Left ventricle myocardium inferior (tissue), 1 donor: ENCODE measurements around the gene ARFGEF2. TPM values are rescaled to one million over a fixed set of nuclear protein-coding genes. Genes with fewer than 3 reads are reported as not detected.

ENCODE experiments used
- DNase-seq: peaks from one replicate; pipeline ENCODE4 v3.0.0-alpha.2; 2020
- H3K27ac ChIP-seq: fragments of 200-600 bp; replicated peaks from 2 replicates; pipeline ENCODE4 v1.8.0; 2021
- H3K27me3 ChIP-seq: fragments of 200-600 bp; 2 replicates; pipeline ENCODE4 v1.8.0; 2021; ENCODE audit warnings: low read depth
- H3K36me3 ChIP-seq: fragments of 200-600 bp; 2 replicates; pipeline ENCODE4 v1.8.0; 2021
- H3K4me1 ChIP-seq: fragments of 200-600 bp; 2 replicates; pipeline ENCODE4 v1.8.0; 2021
- H3K4me3 ChIP-seq: fragments of 200-600 bp; 2 replicates; pipeline ENCODE4 v1.8.0; 2021; ENCODE audit warnings: mild to moderate bottlenecking, moderate library complexity
- H3K9me3 ChIP-seq: fragments of 200-600 bp; replicated peaks from 2 replicates; pipeline ENCODE4 v1.8.0; 2021
- CTCF ChIP-seq: fragments of 200-600 bp; IDR thresholded peaks from 2 replicates; pipeline ENCODE4 v1.8.0; 2021; ENCODE audit warnings: antibody characterized with exemption, mild to moderate bottlenecking, borderline replicate concordance
- intact Hi-C: fragments of 100-400 bp; cut with micrococcal nuclease; formaldehyde crosslinking; loops from one replicate; pipeline ENCODE4 v1.11.0; 2022
- total RNA-seq: library from RNA; stranded (reverse); fragmentation: NEBNext Ultra II Directional; extraction: Animal tissue kit (Norgen Biotek cat#: 25700); gene quantifications from one replicate; pipeline ENCODE4 v1.2.1, GENCODE V29; 2021
- donor health status: DM: no; HTN: yes; CAD: no; lungs with severe emphysema.

Gene ARFGEF2
- total RNA-seq, 1 donor from 2014 or later: 45.1 TPM

GRCh38 chr20:48893374-48893773 lies 28.1 kb upstream of the ARFGEF2 start:
- H3K27me3 ChIP-seq: no peaks in the 10 kb centered on the region
- peaks cover 5% of the 10 kb centered on the region for H3K4me1 ChIP-seq
- DNase-seq: no peak
- intact Hi-C loops: no loop called here
- peaks cover 20% of the 10 kb centered on the region for H3K9me3 ChIP-seq
- TF ChIP-seq CTCF: no peak
- no peak overlapping the region for H3K4me3 ChIP-seq
- no peak overlapping the region for H3K27ac ChIP-seq
- no peaks in the 10 kb centered on the region for H3K36me3 ChIP-seq

- intact Hi-C loops: no loop called here
- no peak overlapping the region for H3K27ac ChIP-seq
- no peak for TF ChIP-seq CTCF
Observed at GRCh38 chr20:48897305-48898010, 24.1 kb upstream of the ARFGEF2 start.

GRCh38 chr20:48898210-48898609 lies 23.3 kb upstream of the ARFGEF2 start:
- H3K4me3 ChIP-seq: no peak overlapping the region
- no peak for TF ChIP-seq CTCF
- H3K27me3 ChIP-seq: no peaks in the 10 kb centered on the region
- no peaks in the 10 kb centered on the region for H3K36me3 ChIP-seq
- peaks cover 15% of the 10 kb centered on the region for H3K9me3 ChIP-seq
- intact Hi-C loops: no loop called here
- DNase-seq: no peak
- peaks cover 5% of the 10 kb centered on the region for H3K4me1 ChIP-seq
- H3K27ac ChIP-seq: no peak overlapping the region

More at GRCh38 chr20:48897305-48898010, 24.1 kb upstream of the ARFGEF2 start:
- Histone ChIP-seq H3K4me3 (no peak overlapping the region), H3K27me3 (no peaks in the 10 kb centered on the region), H3K9me3 (peaks cover 20% of the 10 kb centered on the region), H3K36me3 (no peaks in the 10 kb centered on the region), H3K4me1 (peaks cover 5% of the 10 kb centered on the region)
- no peak for DNase-seq

GRCh38 chr20:48898896-48899530 lies 22.5 kb upstream of the ARFGEF2 start:
- H3K9me3 ChIP-seq: peaks cover 7% of the 10 kb centered on the region
- no peak overlapping the region for H3K27ac ChIP-seq
- H3K4me1 ChIP-seq: peaks cover 5% of the 10 kb centered on the region
- H3K4me3 ChIP-seq: no peak overlapping the region
- H3K27me3 ChIP-seq: no peaks in the 10 kb centered on the region
- no peaks in the 10 kb centered on the region for H3K36me3 ChIP-seq
- no peak for DNase-seq
- intact Hi-C loops: no loop called here
- no peak for TF ChIP-seq CTCF

- Histone ChIP-seq H3K9me3 (no peaks in the 10 kb centered on the region), H3K27me3 (no peaks in the 10 kb centered on the region), H3K4me3 (no peak overlapping the region), H3K4me1 (peaks cover 10% of the 10 kb centered on the region), H3K27ac (no peak overlapping the region), H3K36me3 (no peaks in the 10 kb centered on the region)
- no peak for TF ChIP-seq CTCF
- no peak for DNase-seq
- intact Hi-C loops: no loop called here
Observed at GRCh38 chr20:48899881-48900280, 21.6 kb upstream of the ARFGEF2 start.
